ENCODE data around the gene MYOZ2.

Gene MYOZ2

GRCh38 chr4:119135721-119136121, at the start of gene MYOZ2:
TSS of gene MYOZ2 (plus strand) at chr4:119135832. CDS start at chr4:119136526, 694 bp downstream.
- DNase-seq (ENCODE audit: low read depth in 2 of 2) = no peak

- DNase-seq (ENCODE audit: low read depth in 2 of 2) = no peak
These were observed 48.5 kb upstream of the MYOZ2 start for GRCh38 chr4:119087121-119087520.

GRCh38 chr4:119087656-119088055, 48.0 kb upstream of the MYOZ2 start:
- DNase-seq (ENCODE audit: low read depth in 2 of 2) = no peak

- DNase-seq (ENCODE audit: low read depth in 2 of 2) = no peak
These were observed 42.4 kb upstream of the MYOZ2 start for GRCh38 chr4:119093042-119093827.

GRCh38 chr4:119097282-119097900, 38.2 kb upstream of the MYOZ2 start:
- DNase-seq (ENCODE audit: low read depth in 2 of 2) = no peak

- DNase-seq (ENCODE audit: low read depth in 2 of 2) = no peak
These were observed 37.3 kb upstream of the MYOZ2 start for GRCh38 chr4:119098306-119098705.

- DNase-seq (ENCODE audit: low read depth in 2 of 2) = no peak
These were observed 36.3 kb upstream of the MYOZ2 start for GRCh38 chr4:119099227-119099810.

- no peak for DNase-seq (ENCODE audit: low read depth in 2 of 2)
These were observed 35.0 kb upstream of the MYOZ2 start for GRCh38 chr4:119100655-119101054.

GRCh38 chr4:119103263-119103662, 32.4 kb upstream of the MYOZ2 start:
- no peak for DNase-seq (ENCODE audit: low read depth in 2 of 2)

- DNase-seq (ENCODE audit: low read depth in 2 of 2) = no peak
These were observed 30.9 kb upstream of the MYOZ2 start for GRCh38 chr4:119104644-119105273.

GRCh38 chr4:119105605-119106004, 30.0 kb upstream of the MYOZ2 start:
- DNase-seq (ENCODE audit: low read depth in 2 of 2) = no peak

GRCh38 chr4:119106036-119107000, 29.3 kb upstream of the MYOZ2 start:
- no peak for DNase-seq (ENCODE audit: low read depth in 2 of 2)

- DNase-seq (ENCODE audit: low read depth in 2 of 2) = no peak
These were observed 25.5 kb upstream of the MYOZ2 start for GRCh38 chr4:119110121-119110520.

- DNase-seq (ENCODE audit: low read depth in 2 of 2) = no peak
These were observed 24.3 kb upstream of the MYOZ2 start for GRCh38 chr4:119111296-119111695.

- DNase-seq (ENCODE audit: low read depth in 2 of 2) = no peak
These were observed 22.5 kb upstream of the MYOZ2 start for GRCh38 chr4:119113033-119113655.

- no peak for DNase-seq (ENCODE audit: low read depth in 2 of 2)
These were observed 19.6 kb upstream of the MYOZ2 start for GRCh38 chr4:119116021-119116420.

GRCh38 chr4:119116925-119117900, 18.4 kb upstream of the MYOZ2 start:
- no peak for DNase-seq (ENCODE audit: low read depth in 2 of 2)

- no peak for DNase-seq (ENCODE audit: low read depth in 2 of 2)
These were observed 17.2 kb upstream of the MYOZ2 start for GRCh38 chr4:119118397-119118796.

GRCh38 chr4:119124352-119124751, 11.3 kb upstream of the MYOZ2 start:
- DNase-seq (ENCODE audit: low read depth in 2 of 2) = no peak

GRCh38 chr4:119125931-119126330, 9.7 kb upstream of the MYOZ2 start:
- DNase-seq (ENCODE audit: low read depth in 2 of 2) = no peak
